Activated CD4-positive, alpha-beta T cell treated with anti-CD3 and anti-CD28 coated beads, Interleukin-2, amount 50 U/mL, for 4 hours (primary cell): Measurements from ENCODE around the gene CYP27A1.
"Not testable (repeated sequence)": the region's sequence is repeated elsewhere in the genome, so short reads cannot be mapped to it uniquely, and the experiment has no call there.

Source experiments
- DNase-seq, 2 experiments: peaks; one replicate each; pipeline ENCODE4 v3.0.0-alpha.2; 2020

CYP27A1 gene

GRCh38 chr2:218781691-218782527 lies at the start of gene CYP27A1:
Gene CYP27A1 (plus strand): TSS chr2:218782147. CDS start chr2:218782183, 36 bp downstream.
- DNase-seq = no peak

GRCh38 chr2:218732761-218733158 lies 49.2 kb upstream of the CYP27A1 start:
- no peak for DNase-seq

GRCh38 chr2:218733171-218734021 lies 48.6 kb upstream of the CYP27A1 start:
- DNase-seq = no peak

- DNase-seq = no peak
Observed at GRCh38 chr2:218734190-218734975, 47.6 kb upstream of the CYP27A1 start.

GRCh38 chr2:218736531-218736930 lies 45.4 kb upstream of the CYP27A1 start:
- DNase-seq = no peak

GRCh38 chr2:218743068-218743467 lies 38.9 kb upstream of the CYP27A1 start:
- no peak for DNase-seq

GRCh38 chr2:218744615-218745014 lies 37.3 kb upstream of the CYP27A1 start:
- DNase-seq = no peak

- no peak for DNase-seq
Observed at GRCh38 chr2:218745160-218745558, 36.8 kb upstream of the CYP27A1 start.

GRCh38 chr2:218745559-218746469 lies 36.1 kb upstream of the CYP27A1 start:
- no peak for DNase-seq

- no peak for DNase-seq
Observed at GRCh38 chr2:218746470-218746795, 35.5 kb upstream of the CYP27A1 start.

GRCh38 chr2:218746960-218747359 lies 35.0 kb upstream of the CYP27A1 start:
- DNase-seq = no peak

GRCh38 chr2:218748741-218749441 lies 33.1 kb upstream of the CYP27A1 start:
- DNase-seq = no peak

GRCh38 chr2:218754201-218754600 lies 27.7 kb upstream of the CYP27A1 start:
- DNase-seq = no peak

GRCh38 chr2:218754781-218755180 lies 27.2 kb upstream of the CYP27A1 start:
- no peak for DNase-seq

- DNase-seq = no peak
Observed at GRCh38 chr2:218755198-218755566, 26.8 kb upstream of the CYP27A1 start.

GRCh38 chr2:218755567-218756404 lies 26.2 kb upstream of the CYP27A1 start:
- DNase-seq = no peak

- DNase-seq = no peak
Observed at GRCh38 chr2:218756599-218757377, 25.2 kb upstream of the CYP27A1 start.

- no peak for DNase-seq
Observed at GRCh38 chr2:218761795-218762194, 20.2 kb upstream of the CYP27A1 start.

GRCh38 chr2:218772759-218773158 lies 9.2 kb upstream of the CYP27A1 start:
- DNase-seq = not testable (repeated sequence)

- no peak for DNase-seq
Observed at GRCh38 chr2:218773881-218774280, 8.1 kb upstream of the CYP27A1 start.
